Cerebellar cortex (tissue), 1 donor: ENCODE measurements around the gene PRR23E.

Experiments used
- DNase-seq: peaks from one replicate; pipeline ENCODE4 v3.0.0-alpha.2; 2015; ENCODE audit warnings: low spot score

The PRR23E gene

GRCh38 chr3:127165036-127165435 lies 27.9 kb upstream of the PRR23E start:
- DNase-seq, result no peak

GRCh38 chr3:127165694-127166485 lies 27.0 kb upstream of the PRR23E start:
- no peak for DNase-seq

GRCh38 chr3:127166501-127167065 lies 26.3 kb upstream of the PRR23E start:
- DNase-seq, result no peak

GRCh38 chr3:127167315-127168043 lies 25.5 kb upstream of the PRR23E start:
- DNase-seq, result no peak

GRCh38 chr3:127168271-127168670 lies 24.7 kb upstream of the PRR23E start:
- DNase-seq, result peak; percentile 97

GRCh38 chr3:127170814-127171213 lies 22.1 kb upstream of the PRR23E start:
- DNase-seq, result peak; percentile 91

GRCh38 chr3:127171320-127171719 lies 21.6 kb upstream of the PRR23E start:
- no peak for DNase-seq

GRCh38 chr3:127171721-127172120 lies 21.2 kb upstream of the PRR23E start:
- DNase-seq, result no peak

- DNase-seq, result no peak
These were observed 20.7 kb upstream of the PRR23E start for GRCh38 chr3:127172211-127172610.

- no peak for DNase-seq
These were observed 20.0 kb upstream of the PRR23E start for GRCh38 chr3:127172781-127173515.

- DNase-seq, result no peak
These were observed 19.3 kb upstream of the PRR23E start for GRCh38 chr3:127173516-127174166.

GRCh38 chr3:127174284-127174683 lies 18.6 kb upstream of the PRR23E start:
- no peak for DNase-seq

GRCh38 chr3:127174715-127175140 lies 18.2 kb upstream of the PRR23E start:
- peak; percentile 50 for DNase-seq

- DNase-seq, result peak; percentile 82
These were observed 17.7 kb upstream of the PRR23E start for GRCh38 chr3:127175272-127175671.

GRCh38 chr3:127177226-127177625 lies 15.7 kb upstream of the PRR23E start:
- DNase-seq, result peak; percentile 10

GRCh38 chr3:127180859-127181258 lies 12.1 kb upstream of the PRR23E start:
- DNase-seq, result no peak

- DNase-seq, result no peak
These were observed 10.5 kb upstream of the PRR23E start for GRCh38 chr3:127182431-127182830.

- DNase-seq, result no peak
These were observed 9.8 kb upstream of the PRR23E start for GRCh38 chr3:127182848-127183714.

- DNase-seq, result no peak
These were observed 8.7 kb upstream of the PRR23E start for GRCh38 chr3:127183931-127184869.

GRCh38 chr3:127184870-127185216 lies 8.1 kb upstream of the PRR23E start:
- DNase-seq, result no peak
